ENCODE measurements around the gene PPM1E. TPM values are rescaled to one million over a fixed set of nuclear protein-coding genes. Genes with fewer than 3 reads are reported as not detected.
"Not testable (repeated sequence)": the region's sequence is repeated elsewhere in the genome, so short reads cannot be mapped to it uniquely, and the experiment has no call there.

PPM1E gene
- total and polyA plus RNA-seq, 5 donors = 0.78 to 2.6 (median 2.2) TPM

- H3K27me3 ChIP-seq (ENCODE audit: control insufficient read depth, insufficient read depth); H3K27ac ChIP-seq (ENCODE audit: low read length); H3K9me3 ChIP-seq (ENCODE audit: control insufficient read depth, low read length); DNase-seq; H3K4me1 ChIP-seq (ENCODE audit: control insufficient read depth, insufficient read depth, low read length); H3K4me3 ChIP-seq (ENCODE audit: low read length); intact Hi-C loops (cut with DNase I); ATAC-seq: not testable (repeated sequence)
- WGBS = 68% methylated on average over 5 of the region's 5 CpGs
These were observed 22.8 kb downstream of the PPM1E start for GRCh38 chr17:58778482-58778881.

DNA sequence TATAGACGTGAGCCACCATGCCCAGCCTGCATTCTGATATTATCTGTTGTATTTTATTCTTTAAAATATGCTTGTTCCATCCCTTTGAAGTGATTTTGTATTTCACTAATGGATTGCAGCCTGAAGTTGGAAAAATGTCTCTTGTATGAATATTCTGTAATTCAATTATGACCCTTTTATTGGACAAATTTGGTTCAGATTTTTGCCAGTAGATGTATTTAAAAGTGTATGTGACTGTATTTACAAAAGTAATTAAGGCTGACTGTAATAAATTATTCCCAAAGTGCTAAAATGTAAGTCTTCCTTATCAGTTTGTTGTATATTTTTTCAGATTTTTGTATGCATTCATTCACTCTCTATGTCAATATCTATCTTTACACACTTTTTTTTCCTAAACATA lies 23.8 kb downstream of the PPM1E start:
- intact Hi-C loops (cut with DNase I) = no loop called here
- no peak overlapping the region for H3K27ac ChIP-seq (ENCODE audit: low read length)
- H3K4me3 ChIP-seq (ENCODE audit: low read length) = no peak overlapping the region
- no peak for ATAC-seq
- DNase-seq = no peak
- 42% methylated on average over 1 of the region's 1 CpG for WGBS
- H3K4me1 ChIP-seq (ENCODE audit: control insufficient read depth, insufficient read depth, low read length) = no peaks in the 10 kb centered on the region
- H3K27me3 ChIP-seq (ENCODE audit: control insufficient read depth, insufficient read depth) = no peaks in the 10 kb centered on the region
- H3K9me3 ChIP-seq (ENCODE audit: control insufficient read depth, low read length) = no peaks in the 10 kb centered on the region

DNA sequence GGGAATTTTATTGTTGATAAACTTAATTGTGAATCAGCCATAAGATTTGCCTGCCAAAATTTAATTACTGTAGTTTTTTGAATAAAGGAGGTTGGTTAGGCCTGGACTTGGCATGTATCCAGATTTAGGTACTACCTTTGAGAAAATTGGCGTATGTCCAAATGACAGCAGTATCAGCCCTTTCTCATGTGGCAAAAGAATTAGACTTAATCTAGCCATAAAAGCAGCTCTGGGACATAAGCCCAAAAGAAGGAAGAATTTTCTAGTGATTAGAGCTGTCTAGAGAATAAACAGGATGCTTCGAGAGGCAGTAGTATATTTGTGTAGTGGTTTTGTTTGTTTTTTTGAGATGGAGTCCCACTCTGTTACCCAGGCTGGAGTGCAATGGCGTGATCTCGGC lies 27.7 kb downstream of the PPM1E start:
- Histone ChIP-seq H3K27ac (ENCODE audit: low read length) (no peak overlapping the region), H3K9me3 (ENCODE audit: control insufficient read depth, low read length) (no peaks in the 10 kb centered on the region), H3K4me1 (ENCODE audit: control insufficient read depth, insufficient read depth, low read length) (peaks cover 2% of the 10 kb centered on the region), H3K27me3 (ENCODE audit: control insufficient read depth, insufficient read depth) (no peaks in the 10 kb centered on the region), H3K4me3 (ENCODE audit: low read length) (no peak overlapping the region)
- DNase-seq (no peak), ATAC-seq (no peak)
- 53% methylated on average over 4 of the region's 4 CpGs for WGBS
- intact Hi-C loops (cut with DNase I) = no loop called here

GRCh38 chr17:58785097-58785496 lies 29.4 kb downstream of the PPM1E start:
- DNase-seq = no peak
- Histone ChIP-seq H3K4me1 (ENCODE audit: control insufficient read depth, insufficient read depth, low read length) (peaks cover 2% of the 10 kb centered on the region), H3K4me3 (ENCODE audit: low read length) (no peak overlapping the region), H3K27ac (ENCODE audit: low read length) (no peak overlapping the region), H3K27me3 (ENCODE audit: control insufficient read depth, insufficient read depth) (no peaks in the 10 kb centered on the region), H3K9me3 (ENCODE audit: control insufficient read depth, low read length) (no peaks in the 10 kb centered on the region)
- WGBS = 38% methylated on average over 1 of the region's 1 CpG
- ATAC-seq = no peak
- intact Hi-C loops (cut with DNase I) = no loop called here

GRCh38 chr17:58786586-58787295 lies 31.1 kb downstream of the PPM1E start:
- ATAC-seq (no peak), DNase-seq (no peak)
- H3K4me1 ChIP-seq (ENCODE audit: control insufficient read depth, insufficient read depth, low read length) = peaks cover 2% of the 10 kb centered on the region
- no peaks in the 10 kb centered on the region for H3K9me3 ChIP-seq (ENCODE audit: control insufficient read depth, low read length)
- no peak overlapping the region for H3K27ac ChIP-seq (ENCODE audit: low read length)
- H3K27me3 ChIP-seq (ENCODE audit: control insufficient read depth, insufficient read depth) = no peaks in the 10 kb centered on the region
- intact Hi-C loops (cut with DNase I) = no loop called here
- WGBS = 51% methylated on average over 3 of the region's 3 CpGs
- H3K4me3 ChIP-seq (ENCODE audit: low read length) = no peak overlapping the region

GRCh38 chr17:58788199-58788598 lies 32.5 kb downstream of the PPM1E start:
- H3K9me3 ChIP-seq (ENCODE audit: control insufficient read depth, low read length) = no peaks in the 10 kb centered on the region
- ATAC-seq (no peak), DNase-seq (no peak)
- 88% methylated on average over 7 of the region's 7 CpGs for WGBS
- H3K4me3 ChIP-seq (ENCODE audit: low read length) = no peak overlapping the region
- H3K4me1 ChIP-seq (ENCODE audit: control insufficient read depth, insufficient read depth, low read length) = peaks cover 2% of the 10 kb centered on the region
- intact Hi-C loops (cut with DNase I) = no loop called here
- H3K27ac ChIP-seq (ENCODE audit: low read length) = no peak overlapping the region
- H3K27me3 ChIP-seq (ENCODE audit: control insufficient read depth, insufficient read depth) = no peaks in the 10 kb centered on the region

DNA sequence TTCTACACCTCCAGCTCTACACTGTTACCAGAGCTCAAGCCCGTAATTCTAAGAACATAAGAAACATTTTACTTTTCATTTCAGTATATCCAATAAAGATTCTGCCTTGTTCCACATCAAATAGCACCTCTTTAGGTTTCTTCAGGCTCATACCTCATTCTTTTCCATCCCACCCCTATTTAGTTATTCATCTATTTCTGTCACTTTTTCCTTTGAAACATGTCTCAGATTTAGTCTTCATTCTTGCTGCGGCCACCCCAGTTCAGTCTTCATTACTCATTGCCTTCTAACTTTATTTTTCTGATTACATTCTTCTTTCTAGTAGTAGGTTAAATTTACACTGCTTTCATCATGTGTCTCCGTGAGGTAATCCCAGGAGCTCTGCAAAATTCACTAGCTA lies 33.5 kb downstream of the PPM1E start:
- intact Hi-C loops (cut with DNase I) = no loop called here
- H3K27me3 ChIP-seq (ENCODE audit: control insufficient read depth, insufficient read depth) = no peaks in the 10 kb centered on the region
- H3K9me3 ChIP-seq (ENCODE audit: control insufficient read depth, low read length) = no peaks in the 10 kb centered on the region
- DNase-seq (no peak), ATAC-seq (no peak)
- 82% methylated on average over 3 of the region's 3 CpGs for WGBS
- no peak overlapping the region for H3K27ac ChIP-seq (ENCODE audit: low read length)
- peaks cover 2% of the 10 kb centered on the region for H3K4me1 ChIP-seq (ENCODE audit: control insufficient read depth, insufficient read depth, low read length)
- H3K4me3 ChIP-seq (ENCODE audit: low read length) = no peak overlapping the region

- ATAC-seq (no peak), DNase-seq (no peak)
- Histone ChIP-seq H3K27ac (ENCODE audit: low read length) (no peak overlapping the region), H3K9me3 (ENCODE audit: control insufficient read depth, low read length) (no peaks in the 10 kb centered on the region), H3K27me3 (ENCODE audit: control insufficient read depth, insufficient read depth) (no peaks in the 10 kb centered on the region), H3K4me1 (ENCODE audit: control insufficient read depth, insufficient read depth, low read length) (peaks cover 2% of the 10 kb centered on the region), H3K4me3 (ENCODE audit: low read length) (no peak overlapping the region)
- intact Hi-C loops (cut with DNase I) = no loop called here
- WGBS = 81% methylated on average over 1 of the region's 1 CpG
These were observed 34.2 kb downstream of the PPM1E start for GRCh38 chr17:58789831-58790230.

DNA sequence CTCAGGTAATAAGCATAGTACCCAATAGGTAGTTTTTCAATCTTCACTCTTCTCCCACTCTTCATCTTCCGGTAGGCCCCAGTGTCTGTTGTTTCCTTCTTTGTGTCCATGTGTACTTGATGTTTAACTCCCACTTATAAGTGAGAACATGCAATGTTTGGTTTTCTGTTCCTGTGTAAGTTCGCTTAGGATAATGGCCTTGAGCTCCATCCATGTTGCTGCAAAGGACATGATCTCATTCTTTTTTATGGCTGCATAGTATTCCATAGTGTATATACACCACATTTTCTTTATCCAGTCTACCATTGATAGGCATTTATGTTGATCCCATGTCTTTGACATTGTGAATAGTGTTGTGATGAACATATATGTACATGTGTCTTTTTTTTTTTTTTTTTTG lies 38.9 kb downstream of the PPM1E start:
- intact Hi-C loops (cut with DNase I); DNase-seq: not testable (repeated sequence)

GRCh38 chr17:58802188-58802587 lies 46.5 kb downstream of the PPM1E start:
- Histone ChIP-seq H3K9me3 (ENCODE audit: control insufficient read depth, low read length) (no peaks in the 10 kb centered on the region), H3K4me3 (ENCODE audit: low read length) (no peak overlapping the region), H3K27ac (ENCODE audit: low read length) (no peak overlapping the region), H3K27me3 (ENCODE audit: control insufficient read depth, insufficient read depth) (no peaks in the 10 kb centered on the region), H3K4me1 (ENCODE audit: control insufficient read depth, insufficient read depth, low read length) (no peaks in the 10 kb centered on the region)
- DNase-seq (no peak), ATAC-seq (no peak)
- intact Hi-C loops (cut with DNase I) = no loop called here
- 64% methylated on average over 1 of the region's 1 CpG for WGBS

More for the DNA sequence above, 38.9 kb downstream of the PPM1E start:
- not testable (repeated sequence) for H3K4me3 ChIP-seq (ENCODE audit: low read length); H3K9me3 ChIP-seq (ENCODE audit: control insufficient read depth, low read length); H3K27ac ChIP-seq (ENCODE audit: low read length); H3K27me3 ChIP-seq (ENCODE audit: control insufficient read depth, insufficient read depth); H3K4me1 ChIP-seq (ENCODE audit: control insufficient read depth, insufficient read depth, low read length); ATAC-seq
- 89% methylated on average over 2 of the region's 2 CpGs for WGBS

DNA sequence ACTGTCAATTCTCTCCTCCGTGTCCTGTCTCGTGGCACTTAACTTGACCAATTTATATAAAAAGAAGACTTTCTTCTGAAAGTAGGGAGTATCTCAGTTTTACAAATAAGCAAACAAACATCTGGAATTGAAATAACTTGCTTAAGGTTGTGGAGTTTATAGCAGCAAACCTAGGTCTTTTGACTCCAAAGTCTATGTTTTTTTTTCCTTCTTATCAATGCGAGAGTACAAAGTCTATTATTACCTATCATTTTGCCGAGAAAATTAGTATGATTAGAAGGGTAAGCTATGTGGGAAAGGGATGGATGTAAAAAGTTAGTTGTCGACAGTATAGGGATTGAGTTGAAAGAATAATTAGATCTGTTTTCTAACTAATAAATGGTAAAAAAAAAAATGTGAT lies 50.4 kb downstream of the PPM1E start:
- Histone ChIP-seq H3K27me3 (ENCODE audit: control insufficient read depth, insufficient read depth) (no peaks in the 10 kb centered on the region), H3K4me1 (ENCODE audit: control insufficient read depth, insufficient read depth, low read length) (peaks cover 2% of the 10 kb centered on the region), H3K27ac (ENCODE audit: low read length) (no peak overlapping the region), H3K4me3 (ENCODE audit: low read length) (no peak overlapping the region), H3K9me3 (ENCODE audit: control insufficient read depth, low read length) (no peaks in the 10 kb centered on the region)
- intact Hi-C loops (cut with DNase I) = no loop called here
- ATAC-seq (no peak), DNase-seq (no peak)
- WGBS = 77% methylated on average over 5 of the region's 5 CpGs

All from right cardiac atrium (tissue), 5 donors.